HG03432 (cell line): Measurements from ENCODE around the gene FHOD3.
A peak's percentile ranks its signal among the peaks of the same experiment; 100 is the strongest.
"Not testable (repeated sequence)": the region's sequence is repeated elsewhere in the genome, so short reads cannot be mapped to it uniquely, and the experiment has no call there.

Experiments
- ATAC-seq: cut with Tn5 transposase; IDR thresholded peaks from one replicate; pipeline ENCODE4 v1.9.1; 2021; ENCODE audit warnings: mild to moderate bottlenecking, moderate library complexity; ENCODE audit not compliant: unreplicated experiment

Gene FHOD3

DNA sequence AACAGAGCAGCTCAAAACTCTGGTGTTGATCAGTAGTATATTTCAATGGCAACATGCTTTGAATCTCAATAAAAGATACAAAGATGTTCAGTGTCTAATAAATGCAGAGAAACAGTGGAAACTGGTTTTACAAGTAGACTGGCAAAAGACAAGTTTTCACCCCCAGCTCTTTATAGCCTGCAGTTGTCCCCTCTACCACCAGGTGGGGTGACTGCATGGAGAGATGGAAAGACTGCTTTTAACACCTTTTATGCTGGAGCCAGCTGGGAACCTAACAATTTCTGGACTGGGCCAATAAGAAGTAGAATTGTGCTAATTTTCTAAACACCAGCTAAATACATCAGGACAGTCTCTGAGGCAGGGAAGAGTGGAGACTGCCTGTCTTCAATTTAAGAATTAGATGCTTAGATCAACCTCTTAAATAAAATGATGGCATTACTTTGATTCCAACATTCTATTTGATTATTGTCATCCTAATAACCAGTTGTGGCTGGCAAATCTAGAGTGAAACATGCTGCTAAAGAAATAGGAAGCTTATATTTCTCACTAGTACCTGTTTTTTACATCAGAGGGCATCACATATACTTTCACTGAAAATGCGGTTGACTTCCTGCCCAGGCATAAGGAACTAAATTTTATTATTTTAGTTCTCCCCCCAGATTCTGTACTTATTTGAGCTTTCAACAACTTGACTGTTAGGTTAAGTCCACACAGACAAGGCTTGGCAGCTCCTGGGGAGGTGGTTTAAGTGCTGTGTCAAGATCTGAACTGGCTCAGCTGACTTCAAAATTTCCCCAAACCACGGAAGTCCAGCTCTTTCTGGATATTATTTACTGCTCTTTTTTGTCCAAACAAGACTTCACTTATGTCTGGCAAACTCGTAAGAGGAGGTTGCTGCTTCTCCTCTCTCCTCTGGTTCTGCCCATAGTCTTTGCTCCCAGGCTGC is 390.8 kb downstream of the FHOD3 start:
- ATAC-seq = peak; percentile 69

DNA sequence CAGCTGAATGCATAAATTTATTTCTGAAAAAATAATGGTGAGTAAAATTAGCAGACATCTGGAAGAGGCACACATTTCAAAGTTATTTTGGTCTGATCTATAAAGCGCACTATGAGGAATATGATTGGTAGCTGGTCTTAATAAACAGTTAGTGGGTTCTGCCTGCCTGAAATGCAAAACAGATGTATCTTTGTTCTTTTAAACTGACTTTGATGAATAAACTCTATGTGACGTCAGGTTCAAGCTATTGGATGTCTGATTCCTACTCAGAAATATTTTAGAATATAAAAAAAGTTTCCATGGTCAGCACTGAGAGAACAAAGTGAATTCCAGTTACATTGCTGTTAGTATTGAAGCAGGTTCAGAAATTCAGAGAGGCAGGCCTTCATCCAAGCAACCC is 394.9 kb downstream of the FHOD3 start:
- ATAC-seq = no peak

DNA sequence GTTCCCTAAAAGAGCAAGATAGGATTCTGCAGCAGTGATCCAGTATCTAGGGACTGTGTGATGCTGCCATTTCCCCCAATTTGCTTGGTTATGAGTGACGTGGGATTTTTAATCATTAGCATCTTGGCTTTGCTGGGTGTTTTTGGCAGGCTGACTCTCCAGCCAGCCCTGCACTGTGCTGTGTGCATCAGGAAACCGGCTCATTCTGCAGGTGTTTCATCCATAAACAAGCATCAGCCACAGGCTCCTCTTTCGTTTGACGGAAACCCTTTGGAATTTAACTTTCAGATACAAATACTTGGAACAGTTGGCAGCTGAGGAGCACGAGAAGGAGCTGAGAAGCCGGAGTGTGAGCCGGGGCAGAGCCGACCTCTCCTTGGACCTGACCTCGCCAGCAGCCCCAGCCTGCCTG is 395.4 kb downstream of the FHOD3 start:
- no peak for ATAC-seq

DNA sequence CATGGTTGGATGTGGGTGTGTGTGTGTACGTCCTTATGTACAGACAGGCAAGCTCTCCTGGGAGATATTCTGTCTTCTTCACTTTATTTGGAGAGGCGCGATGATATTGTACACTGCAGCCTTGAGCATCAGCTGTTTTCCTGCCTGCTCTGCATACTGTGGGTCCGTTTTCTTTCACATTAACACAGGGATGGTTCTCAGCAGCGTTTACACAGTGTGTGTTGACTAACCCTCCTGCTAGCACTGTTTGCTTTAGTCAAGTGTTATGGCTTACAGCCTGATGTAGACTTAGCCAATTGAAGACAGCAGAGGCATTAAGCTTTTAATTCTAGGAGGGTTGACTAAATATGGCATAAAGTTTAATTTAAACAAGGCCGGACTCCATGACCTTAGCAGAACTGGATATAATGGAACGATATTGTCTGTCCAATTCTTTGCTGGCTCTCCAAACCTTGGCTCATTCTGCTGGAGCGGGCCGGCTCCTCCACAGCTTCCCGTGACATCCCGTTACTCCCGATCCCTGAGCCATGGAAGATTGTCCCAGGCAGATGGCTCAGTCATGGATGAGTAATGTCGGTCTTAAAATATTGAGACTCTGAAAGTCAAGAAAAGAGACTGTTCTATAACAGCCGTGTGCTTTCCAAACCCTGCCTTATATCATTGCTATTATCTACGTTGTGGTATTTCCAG is 396.6 kb downstream of the FHOD3 start:
- no peak for ATAC-seq

DNA sequence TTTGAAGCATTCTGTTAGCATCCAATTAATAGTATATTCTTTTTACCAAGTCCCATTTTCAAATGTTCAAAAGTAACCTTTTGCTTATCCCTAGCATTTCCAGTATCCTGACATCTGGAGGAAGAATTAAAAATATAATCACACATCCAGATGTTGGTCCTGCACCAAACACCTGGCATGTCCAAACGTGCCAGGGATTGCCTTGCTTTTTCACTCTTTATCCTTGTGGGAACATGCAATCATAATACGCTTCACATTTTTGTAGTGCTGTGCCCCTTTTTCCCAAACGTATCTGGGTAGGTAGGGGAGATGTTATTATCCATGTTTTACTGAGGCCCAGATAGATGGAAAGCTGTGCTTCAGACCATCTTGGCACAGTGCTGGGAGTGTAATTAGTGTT is 398.3 kb downstream of the FHOD3 start:
- ATAC-seq = no peak

DNA sequence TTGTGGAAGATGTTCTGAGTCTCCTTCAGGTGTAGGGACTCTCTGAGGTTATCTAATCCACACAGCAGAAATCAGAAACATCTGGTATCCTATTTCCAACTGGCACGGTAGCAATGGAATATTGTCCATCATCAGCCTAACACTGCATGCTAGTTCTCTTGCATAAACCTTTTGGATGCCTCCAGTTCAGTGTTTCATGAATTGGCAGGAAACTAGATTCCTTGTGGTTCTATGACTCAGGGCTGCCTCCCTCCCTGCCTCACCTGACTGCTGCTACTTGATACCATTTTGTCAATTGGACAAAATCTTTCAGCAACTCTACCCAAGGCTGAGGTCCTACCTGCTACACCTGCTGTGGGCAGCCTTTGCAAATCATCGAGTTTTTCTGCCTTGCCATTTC is 400.4 kb downstream of the FHOD3 start:
- no peak for ATAC-seq

DNA sequence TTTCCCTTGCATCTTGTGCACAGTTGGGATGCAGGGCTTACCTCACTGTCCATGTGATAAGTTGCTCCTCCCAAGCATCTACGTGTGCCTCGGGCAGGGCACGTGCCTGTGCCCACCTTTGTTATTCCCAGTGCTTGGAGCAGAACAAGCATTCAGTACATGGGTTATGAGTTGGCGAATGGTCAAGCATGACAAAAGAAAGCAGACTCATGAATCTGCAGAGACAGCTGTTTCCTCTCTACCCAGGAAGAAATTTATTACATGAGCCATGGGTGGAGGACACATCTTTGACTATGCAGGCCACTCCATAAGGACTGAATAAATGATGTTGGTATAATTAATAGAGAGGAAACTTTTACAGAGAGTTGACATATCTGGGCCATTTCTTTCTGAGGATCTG is 403.4 kb downstream of the FHOD3 start:
- no peak for ATAC-seq

DNA sequence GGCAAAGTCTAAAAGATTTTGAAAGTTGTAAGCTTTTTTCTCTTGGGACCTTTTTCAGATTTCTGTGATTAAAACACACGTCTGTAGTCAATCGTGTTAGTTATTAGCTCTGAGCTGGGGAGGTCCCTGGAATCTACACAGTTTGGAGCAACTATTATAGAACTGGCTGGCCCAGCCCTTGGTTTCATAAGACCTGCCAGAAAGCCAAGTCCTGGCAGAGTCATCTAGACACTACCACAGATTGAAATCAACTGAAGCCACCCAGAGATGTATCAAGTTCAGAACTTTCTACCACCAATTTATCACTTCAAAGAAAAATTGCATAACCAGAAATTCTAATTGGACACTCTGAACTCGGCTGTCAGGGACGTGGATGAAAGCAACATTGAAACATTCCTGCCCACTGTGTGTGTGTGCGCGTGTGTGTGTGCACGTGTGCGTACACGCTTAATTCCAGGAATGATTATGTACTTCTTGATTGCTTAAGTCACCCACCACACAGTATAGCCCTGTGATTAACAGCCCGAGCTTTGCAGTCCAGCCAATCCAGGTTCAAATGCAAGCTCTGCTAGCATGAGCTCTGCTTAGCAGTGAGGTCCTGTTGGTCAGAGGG is 405.0 kb downstream of the FHOD3 start:
- no peak for ATAC-seq

DNA sequence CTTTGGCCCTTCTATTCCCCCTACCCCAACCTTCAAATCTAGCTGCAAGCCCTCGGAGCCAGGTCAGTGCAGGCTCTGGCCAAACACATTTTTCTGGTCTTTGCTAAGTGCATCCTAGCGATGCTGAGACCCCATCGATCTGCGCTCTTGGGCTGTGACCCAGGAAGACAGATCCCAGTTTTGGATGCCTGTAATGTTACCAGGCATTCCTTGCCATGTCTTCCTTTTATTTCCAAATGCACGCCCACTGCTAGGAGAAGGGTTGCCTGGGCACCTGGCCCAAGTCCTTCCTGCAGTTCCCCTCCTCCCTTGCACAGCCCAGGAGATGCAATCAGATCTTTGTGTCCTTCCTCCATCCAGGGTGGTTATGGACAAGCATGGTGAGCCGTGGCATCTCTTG is 406.6 kb downstream of the FHOD3 start:
- no peak for ATAC-seq

DNA sequence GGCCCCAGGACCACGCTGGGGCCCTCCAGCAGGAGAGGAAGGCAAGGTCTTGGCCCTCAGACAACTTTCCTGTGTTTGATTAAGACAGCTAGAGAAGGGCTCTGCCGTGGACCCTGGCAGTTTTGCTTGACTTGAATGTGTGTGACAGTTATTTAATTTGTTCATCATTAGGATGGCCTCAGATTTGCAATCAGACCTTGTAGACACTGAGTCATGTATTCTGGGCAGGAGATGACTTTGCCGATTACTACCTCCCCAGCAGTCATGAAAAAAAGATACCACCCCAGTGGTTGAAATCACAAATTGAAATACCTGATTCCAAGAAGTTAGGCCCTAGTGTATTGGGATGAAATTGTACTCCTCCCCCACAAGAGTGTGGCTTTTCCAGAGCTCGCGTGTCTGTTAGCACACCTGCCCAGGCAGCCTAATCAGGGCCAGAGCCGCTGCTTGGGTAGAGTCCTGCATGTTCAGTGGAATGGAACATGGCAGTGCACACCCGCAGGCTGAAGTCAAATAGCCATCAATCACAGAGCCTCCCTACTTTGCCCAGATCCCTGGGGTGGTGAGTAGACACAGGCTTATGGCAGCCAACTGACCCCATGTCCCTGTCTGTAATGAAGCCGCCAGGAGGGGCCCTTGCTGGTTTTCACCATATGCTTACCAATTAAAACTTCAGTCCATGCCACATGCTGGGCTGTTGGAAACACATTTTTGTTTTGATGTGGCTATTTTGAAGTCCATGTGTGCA is 408.8 kb downstream of the FHOD3 start:
- ATAC-seq = no peak

DNA sequence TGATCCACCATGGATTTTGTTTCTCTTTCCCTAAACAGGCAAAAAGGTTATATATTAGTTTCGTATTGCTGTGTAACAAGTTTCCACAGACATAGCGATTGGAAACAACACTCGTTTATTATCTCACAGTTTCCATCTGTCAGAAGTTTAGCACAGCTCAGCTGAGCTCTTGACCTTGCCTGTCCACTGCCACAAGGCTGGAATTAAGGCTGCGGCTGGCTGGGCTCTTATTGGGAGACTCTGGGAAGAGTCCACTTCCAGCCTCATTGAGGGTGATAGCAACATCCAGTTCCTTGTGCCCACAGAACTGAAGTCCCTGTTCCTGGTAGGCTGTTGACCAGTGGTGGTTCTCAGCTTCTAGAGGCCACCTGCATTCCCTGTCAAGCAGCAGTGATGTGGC is 410.9 kb downstream of the FHOD3 start:
- no peak for ATAC-seq

DNA sequence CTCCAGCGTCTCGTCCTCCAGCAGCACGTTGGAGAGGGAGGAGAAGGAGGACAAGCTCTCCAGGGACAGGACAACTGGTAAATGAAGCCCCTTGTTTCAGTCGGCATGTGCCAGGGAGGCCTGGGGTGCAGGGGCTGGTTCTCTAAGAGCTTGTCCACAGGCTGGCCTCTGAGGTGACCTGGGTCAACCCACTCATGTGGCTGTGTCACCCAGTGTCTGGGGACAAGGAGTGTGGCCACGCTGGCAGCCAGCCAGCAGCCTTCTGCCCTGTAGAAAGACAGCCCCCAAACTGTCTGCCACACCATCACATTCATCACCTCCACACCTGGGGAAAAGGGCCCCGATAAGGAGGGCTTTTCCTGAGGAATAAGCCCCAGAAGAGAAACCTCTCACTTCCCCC is 411.8 kb downstream of the FHOD3 start:
- no peak for ATAC-seq

DNA sequence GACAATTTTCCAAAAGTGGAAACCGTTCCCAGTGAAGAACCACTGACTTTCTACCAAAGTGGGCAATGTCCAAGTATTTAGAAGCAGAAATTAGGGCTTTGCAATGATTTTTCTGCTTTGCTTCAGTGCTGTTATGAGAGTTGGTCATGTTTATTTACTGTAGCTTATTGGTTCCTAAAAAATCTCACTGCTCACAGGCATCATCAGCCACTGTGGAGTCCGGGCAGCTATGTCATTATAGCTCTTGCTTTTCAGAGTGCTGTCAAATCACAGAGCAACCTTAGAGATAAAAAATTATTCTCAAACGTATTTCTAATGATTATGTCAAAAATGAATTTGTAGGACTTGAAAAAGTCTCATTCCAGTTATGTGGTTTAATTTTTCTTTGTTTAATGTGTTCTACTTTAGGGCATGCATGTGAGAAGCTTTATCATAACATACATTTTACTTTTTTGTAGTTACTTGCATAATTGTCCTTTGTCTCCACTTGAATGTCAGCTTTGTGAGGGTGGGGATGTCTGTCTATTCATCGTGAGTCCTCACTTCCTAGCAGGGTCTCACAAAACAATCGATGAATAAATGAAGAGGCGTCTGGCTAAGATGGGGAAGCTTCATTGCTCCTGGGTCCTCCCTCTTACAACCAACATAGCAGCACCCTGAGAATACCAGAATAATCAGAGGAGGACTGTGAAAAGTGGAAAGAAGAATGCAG is 413.7 kb downstream of the FHOD3 start:
- no peak for ATAC-seq

DNA sequence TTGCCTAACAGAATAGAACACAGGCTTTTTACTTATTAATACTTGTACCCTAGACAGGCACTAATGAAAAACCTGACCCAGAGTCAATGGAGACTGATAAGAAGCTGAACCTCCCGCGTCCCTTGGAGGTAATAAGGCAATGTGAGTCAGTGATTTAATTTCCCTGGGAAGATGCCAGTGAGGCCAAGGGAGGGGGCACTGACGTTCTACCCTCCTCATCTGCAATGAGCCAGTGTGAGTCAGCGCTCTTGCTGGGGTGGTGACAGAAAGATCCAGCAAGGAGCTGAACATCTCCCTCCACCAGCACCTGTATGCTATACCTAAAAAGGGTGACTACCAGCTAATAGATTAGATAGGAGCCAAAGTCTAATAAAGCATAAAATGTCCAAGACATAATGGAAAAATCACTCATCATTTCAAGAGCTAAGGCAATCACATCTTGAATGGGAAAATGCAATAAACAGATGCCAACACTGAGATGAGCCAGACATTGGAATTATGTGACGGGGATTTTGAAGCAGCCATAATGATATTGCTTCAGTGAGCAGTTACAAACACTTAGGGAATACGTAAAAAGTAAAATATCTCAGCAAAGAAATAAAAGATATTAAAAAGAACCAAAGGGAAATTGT is 414.4 kb downstream of the FHOD3 start:
- no peak for ATAC-seq

DNA sequence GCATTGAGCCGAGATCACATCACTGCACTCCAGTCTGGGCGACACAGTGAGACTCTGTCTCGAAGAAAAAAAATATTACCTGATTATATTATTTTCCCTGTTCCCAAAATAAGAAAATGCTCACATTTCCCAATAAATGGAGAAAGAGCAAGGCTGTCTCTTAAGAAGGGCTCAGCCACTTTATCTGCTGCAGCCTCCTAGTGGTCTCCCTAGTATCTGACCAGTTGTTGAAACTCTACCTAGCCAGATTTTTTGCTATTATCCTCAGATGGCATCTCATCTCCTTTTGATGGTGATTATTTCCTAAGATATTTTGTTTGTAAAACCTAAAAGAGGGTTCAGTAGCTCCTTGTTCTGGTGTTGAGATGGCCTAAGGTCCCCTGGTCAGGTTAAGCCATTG is 417.0 kb downstream of the FHOD3 start:
- ATAC-seq = no peak

DNA sequence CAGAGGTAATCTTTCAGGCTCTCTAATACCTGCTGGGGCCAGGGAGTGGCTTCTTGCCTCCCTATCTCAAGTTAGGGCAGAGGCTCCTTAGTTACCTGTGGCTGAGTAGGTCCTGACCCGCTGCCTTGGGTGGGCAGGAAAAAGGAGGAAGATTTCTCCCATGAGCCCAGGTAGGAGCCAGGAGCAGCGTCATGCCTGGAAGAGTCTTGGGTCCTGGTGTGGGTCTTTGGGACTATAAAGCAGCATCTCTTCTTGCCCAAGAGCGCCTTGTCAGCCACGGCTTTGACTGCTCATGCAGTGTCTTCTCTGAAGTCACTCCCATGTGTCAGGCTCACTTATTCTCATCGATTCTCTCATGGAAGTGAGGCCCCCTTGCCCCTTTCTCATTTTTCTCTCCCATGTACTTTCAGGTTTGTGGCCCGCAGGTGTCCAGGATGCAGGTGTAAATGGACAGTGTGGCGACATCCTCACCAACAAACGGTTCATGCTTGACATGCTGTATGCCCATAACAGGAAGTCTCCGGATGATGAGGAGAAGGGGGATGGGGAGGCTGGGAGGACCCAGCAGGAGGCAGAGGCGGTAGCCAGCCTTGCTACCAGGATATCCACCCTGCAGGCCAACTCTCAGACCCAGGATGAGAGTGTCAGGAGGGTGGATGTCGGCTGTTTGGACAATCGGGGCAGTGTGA is 420.1 kb downstream of the FHOD3 start:
- ATAC-seq = no peak

DNA sequence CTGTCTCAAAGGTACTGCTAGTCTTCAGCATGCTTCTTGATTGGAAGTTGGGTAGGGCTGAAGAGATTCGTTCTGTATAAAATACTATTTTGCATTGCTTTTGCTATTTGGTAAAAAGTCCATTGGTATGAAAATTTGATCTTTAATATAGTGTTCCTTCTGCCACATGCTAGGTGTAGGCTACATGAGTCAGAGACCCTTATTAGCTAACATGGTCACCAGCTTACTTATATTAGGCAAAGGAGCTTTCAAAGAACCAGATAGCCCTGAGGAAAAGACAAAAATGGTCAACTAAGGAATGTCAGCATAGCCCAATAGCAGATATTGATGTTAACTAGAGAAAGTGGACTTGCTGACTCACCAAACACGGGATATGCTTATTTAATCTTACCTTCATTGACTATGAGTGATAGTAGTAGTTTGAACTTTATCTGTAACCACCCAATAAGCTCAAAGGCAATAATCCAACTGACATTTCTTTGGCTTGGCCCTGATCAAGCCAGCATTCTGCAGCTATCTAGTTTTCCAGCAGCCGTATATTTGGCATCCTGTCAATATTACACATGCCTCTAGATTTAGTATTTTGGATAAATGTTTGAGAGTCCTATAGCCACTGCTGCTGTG is 421.3 kb downstream of the FHOD3 start:
- ATAC-seq = no peak

DNA sequence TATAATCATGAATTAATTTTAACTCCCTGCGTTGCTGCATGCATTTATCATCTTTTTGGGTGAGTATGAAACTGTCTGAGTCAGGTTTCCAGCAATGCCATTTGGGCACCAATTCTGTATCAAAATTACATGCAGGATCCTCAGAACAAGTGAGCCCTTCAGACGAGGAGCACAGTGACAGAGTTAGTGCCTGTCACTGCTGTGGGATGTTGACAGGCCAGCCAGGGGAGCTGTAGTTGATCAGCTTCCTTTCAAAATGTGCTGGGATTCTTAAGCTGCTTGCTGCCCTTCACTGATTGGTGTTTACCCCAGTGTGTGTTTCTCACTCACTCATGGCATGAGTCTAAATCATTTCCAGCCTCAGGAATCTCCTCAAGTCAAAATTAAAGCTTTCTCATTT is 422.1 kb downstream of the FHOD3 start:
- no peak for ATAC-seq

DNA sequence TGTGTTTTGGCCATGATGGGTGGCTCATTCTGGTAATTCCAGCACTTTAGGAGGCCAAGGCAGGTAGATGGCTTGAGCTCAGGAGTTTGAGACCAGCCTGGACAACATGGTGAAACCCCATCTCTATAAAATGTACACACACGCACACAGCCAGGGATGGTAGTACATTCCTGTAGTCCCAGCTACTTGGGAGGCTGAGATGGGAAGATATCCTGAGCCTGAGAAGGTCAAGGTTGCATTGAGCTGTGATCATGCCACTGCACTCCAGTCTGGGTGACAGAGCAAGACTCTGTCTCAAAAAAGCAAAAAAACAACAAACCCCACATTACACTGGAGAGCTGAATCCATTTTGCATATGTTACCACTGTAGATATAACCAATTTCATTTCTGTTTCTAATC is 423.8 kb downstream of the FHOD3 start:
- not testable (repeated sequence) for ATAC-seq
